Uterus (tissue), 4 donors: ENCODE measurements around the gene NAV2. TPM values are rescaled to one million over a fixed set of nuclear protein-coding genes. Genes with fewer than 3 reads are reported as not detected.
A peak's percentile ranks its signal among the peaks of the same experiment; 100 is the strongest.

Source experiments
- DNase-seq, 2 donors: peaks; one replicate each; pipeline ENCODE4 v3.0.0-alpha.2; 2019 to 2020
- H3K27ac ChIP-seq, 2 donors: fragments of 200-600 bp; sonication (generic); 1 replicate in 1 of 2; 2 replicates in 1 of 2; pipeline ENCODE4 v1.5.1; 2016 to 2018
- H3K27me3 ChIP-seq, 2 donors: fragments of 200-600 bp; sonication (generic); one replicate each; pipeline ENCODE4 v1.5.1; 2018 to 2019; ENCODE audit warnings: control low read depth in 1 of 2
- H3K36me3 ChIP-seq, 2 donors: fragments of 200-600 bp; sonication (generic); one replicate each; pipeline ENCODE4 v1.5.1; 2019; ENCODE audit warnings: control low read depth in 1 of 2
- H3K4me1 ChIP-seq, 2 donors: fragments of 200-600 bp; sonication (generic); one replicate each; pipeline ENCODE4 v1.5.1; 2018 to 2019; ENCODE audit warnings: control low read depth in 1 of 2
- H3K4me3 ChIP-seq, 2 donors: fragments of 200-600 bp; sonication (generic); 1 replicate in 1 of 2; 2 replicates in 1 of 2; pipeline ENCODE4 v1.5.1; 2018 to 2019; ENCODE audit warnings: mild to moderate bottlenecking in 1 of 2
- H3K9me3 ChIP-seq, 2 donors: fragments of 200-600 bp; sonication (generic); one replicate each; pipeline ENCODE4 v1.5.1; 2019; ENCODE audit warnings: control low read depth in 1 of 2
- POLR2A ChIP-seq, 2 donors: fragments of 450-650 bp; IDR thresholded peaks; one replicate each; pipeline ENCODE4 v1.6.1; 2016; ENCODE audit warnings: antibody characterized with exemption in 2 of 2, mild to moderate bottlenecking in 1 of 2, moderate library complexity in 1 of 2
- intact Hi-C: fragments of 100-400 bp; cut with DNase I; formaldehyde crosslinking; loops from one replicate; pipeline ENCODE4 v1.15.1; 2023; ENCODE audit warnings: low total_unique reads
- total RNA-seq, 4 donors: library from RNA; depleted of rRNA in 3 of 4; stranded (reverse); fragments of >200 nt in 3 of 4; gene quantifications; one replicate each; pipeline versions ENCODE4 v1.1.0 to v1.2.4, GENCODE V29; 2014 to 2023
- TF ChIP-seq, protein P1 (sequence below), 4 experiments: fragments of 200-600 bp in 2 of 4; fragments of 450-650 bp in 2 of 4; sonication (generic) in 2 of 4; IDR thresholded peaks; one replicate each; pipeline ENCODE4 v1.5.1; 2016 to 2019; ENCODE audit warnings: antibody characterized with exemption in 4 of 4, mild to moderate bottlenecking in 2 of 4, moderate library complexity in 1 of 4
- donor health status: DM: yes; HTN: yes; CAD: no.

Gene NAV2
- total RNA-seq, 4 donors from 2014 or later: 2.6 to 31.6 (median 5.7) TPM

- TF ChIP-seq POLR2A (IDR thresholded peaks at IDR 0.05): no peak
- TF ChIP-seq, protein P1, sequence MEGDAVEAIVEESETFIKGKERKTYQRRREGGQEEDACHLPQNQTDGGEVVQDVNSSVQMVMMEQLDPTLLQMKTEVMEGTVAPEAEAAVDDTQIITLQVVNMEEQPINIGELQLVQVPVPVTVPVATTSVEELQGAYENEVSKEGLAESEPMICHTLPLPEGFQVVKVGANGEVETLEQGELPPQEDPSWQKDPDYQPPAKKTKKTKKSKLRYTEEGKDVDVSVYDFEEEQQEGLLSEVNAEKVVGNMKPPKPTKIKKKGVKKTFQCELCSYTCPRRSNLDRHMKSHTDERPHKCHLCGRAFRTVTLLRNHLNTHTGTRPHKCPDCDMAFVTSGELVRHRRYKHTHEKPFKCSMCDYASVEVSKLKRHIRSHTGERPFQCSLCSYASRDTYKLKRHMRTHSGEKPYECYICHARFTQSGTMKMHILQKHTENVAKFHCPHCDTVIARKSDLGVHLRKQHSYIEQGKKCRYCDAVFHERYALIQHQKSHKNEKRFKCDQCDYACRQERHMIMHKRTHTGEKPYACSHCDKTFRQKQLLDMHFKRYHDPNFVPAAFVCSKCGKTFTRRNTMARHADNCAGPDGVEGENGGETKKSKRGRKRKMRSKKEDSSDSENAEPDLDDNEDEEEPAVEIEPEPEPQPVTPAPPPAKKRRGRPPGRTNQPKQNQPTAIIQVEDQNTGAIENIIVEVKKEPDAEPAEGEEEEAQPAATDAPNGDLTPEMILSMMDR (IDR thresholded peaks at IDR 0.05): no peak
Observed at GRCh38 chr11:19996571-19996970, 283.9 kb downstream of the NAV2 start.

DNA sequence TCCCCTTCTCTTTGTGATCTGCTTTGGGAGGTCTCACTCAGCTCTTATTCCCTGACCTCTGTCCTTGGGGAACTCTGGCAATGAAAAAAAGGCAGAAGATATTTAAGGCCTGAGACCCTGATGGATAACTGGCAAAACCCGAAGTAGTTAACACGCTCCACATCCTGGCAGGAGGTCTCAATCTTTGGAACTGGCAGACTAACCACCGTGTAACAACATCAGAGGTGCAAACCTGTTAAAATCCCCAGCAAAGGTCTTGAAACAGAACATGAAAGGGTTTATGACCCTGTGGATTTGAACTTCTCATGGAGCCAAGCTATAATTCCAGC is 287.3 kb downstream of the NAV2 start:
- intact Hi-C loops: no loop called here
- Histone ChIP-seq H3K27me3 (no peaks in the 10 kb centered on the region), H3K27ac (peak overlapping the region in 1 of 2 donors; percentile 31), H3K4me3 (no peak overlapping the region), H3K4me1 (no peaks in the 10 kb centered on the region), H3K36me3 (no peaks in the 10 kb centered on the region), H3K9me3 (no peaks in the 10 kb centered on the region)
- TF ChIP-seq, protein P1 (IDR thresholded peaks at IDR 0.05): no peak
- TF ChIP-seq POLR2A (IDR thresholded peaks at IDR 0.05): no peak
- no peak for DNase-seq

More at GRCh38 chr11:19996571-19996970, 283.9 kb downstream of the NAV2 start:
- no peak for DNase-seq
- H3K27ac ChIP-seq: peak overlapping the region in 1 of 2 donors; percentile 55
- intact Hi-C loops: no loop called here
- H3K4me1 ChIP-seq: no peaks in the 10 kb centered on the region
- no peak overlapping the region for H3K4me3 ChIP-seq
- H3K9me3 ChIP-seq: no peaks in the 10 kb centered on the region
- no peaks in the 10 kb centered on the region for H3K27me3 ChIP-seq
- no peaks in the 10 kb centered on the region for H3K36me3 ChIP-seq

DNA sequence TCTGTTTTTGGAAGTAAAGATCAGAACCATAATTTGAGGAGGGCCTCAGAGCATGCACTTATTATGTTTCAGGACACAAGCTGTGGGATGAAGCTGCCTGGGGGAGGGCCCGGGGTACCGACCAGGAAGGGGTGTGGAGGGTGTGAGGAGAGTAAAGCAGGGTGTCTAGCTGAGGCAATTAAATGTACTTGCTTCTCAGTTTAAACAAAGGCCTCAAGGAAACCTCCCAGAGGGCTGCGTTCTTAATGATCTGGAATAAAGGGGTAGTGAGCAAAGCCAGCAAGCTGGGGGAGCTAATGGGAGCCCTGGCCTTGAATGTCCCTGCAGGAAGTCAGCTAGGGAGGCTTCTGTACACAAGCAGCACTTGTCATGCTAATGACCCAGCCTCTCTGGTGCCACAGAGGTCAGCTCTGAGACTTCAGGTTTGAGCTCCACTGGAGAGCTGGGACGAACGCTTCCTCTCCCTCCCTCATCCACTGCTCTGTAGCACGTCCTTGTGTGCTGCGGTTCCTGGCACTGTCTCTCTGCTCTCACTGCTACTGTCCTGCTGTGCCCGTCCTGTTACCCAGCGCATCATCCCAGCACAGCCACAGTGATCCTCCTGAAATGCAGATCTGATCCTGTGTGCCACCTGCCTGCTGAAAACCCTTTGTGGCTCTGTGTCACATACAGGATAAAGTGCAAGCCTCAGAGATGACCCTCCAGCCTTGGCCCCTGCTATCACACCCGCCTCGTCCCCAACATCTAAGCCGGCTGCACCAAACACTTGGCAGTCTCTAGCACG is 287.9 kb downstream of the NAV2 start:
- Histone ChIP-seq H3K36me3 (no peaks in the 10 kb centered on the region), H3K9me3 (no peaks in the 10 kb centered on the region), H3K4me3 (no peak overlapping the region), H3K27me3 (no peaks in the 10 kb centered on the region), H3K4me1 (no peaks in the 10 kb centered on the region), H3K27ac (peak overlapping the region; percentile 7 to 31)
- intact Hi-C loops: no loop called here
- no peak for DNase-seq
- TF ChIP-seq, protein P1 (IDR thresholded peaks at IDR 0.05): no peak
- no peak for TF ChIP-seq POLR2A (IDR thresholded peaks at IDR 0.05)

GRCh38 chr11:20002312-20003216 is 289.9 kb downstream of the NAV2 start:
- Histone ChIP-seq H3K27me3 (no peaks in the 10 kb centered on the region), H3K4me3 (no peak overlapping the region), H3K4me1 (no peaks in the 10 kb centered on the region), H3K36me3 (no peaks in the 10 kb centered on the region), H3K9me3 (no peaks in the 10 kb centered on the region), H3K27ac (no peak overlapping the region)
- intact Hi-C loops: no loop called here
- DNase-seq: no peak
- TF ChIP-seq, protein P1 (IDR thresholded peaks at IDR 0.05): no peak
- TF ChIP-seq POLR2A (IDR thresholded peaks at IDR 0.05): no peak

DNA sequence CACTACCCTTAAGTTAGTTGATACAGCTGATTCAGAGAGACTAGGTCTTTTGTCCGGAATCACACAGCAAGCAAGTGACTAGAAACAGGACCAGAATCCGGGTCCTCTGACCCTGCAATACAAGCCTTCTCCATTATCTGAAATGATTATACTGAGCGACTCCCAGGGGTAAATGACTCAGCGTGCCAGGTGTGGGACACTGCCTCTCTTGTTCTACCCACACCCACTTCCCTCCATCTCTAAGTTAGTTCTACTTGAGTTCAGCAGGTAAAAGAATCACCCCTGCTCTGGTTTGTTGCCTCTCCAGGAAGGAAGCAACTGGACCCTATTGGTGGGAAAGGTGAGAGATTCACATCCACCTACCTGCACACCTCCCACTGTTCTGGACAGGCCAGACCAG is 290.7 kb downstream of the NAV2 start:
- TF ChIP-seq, protein P1 (IDR thresholded peaks at IDR 0.05): no peak
- TF ChIP-seq POLR2A (IDR thresholded peaks at IDR 0.05): no peak
- intact Hi-C loops: no loop called here
- no peaks in the 10 kb centered on the region for H3K36me3 ChIP-seq
- H3K4me3 ChIP-seq: no peak overlapping the region
- no peaks in the 10 kb centered on the region for H3K9me3 ChIP-seq
- H3K27me3 ChIP-seq: no peaks in the 10 kb centered on the region
- no peak overlapping the region for H3K27ac ChIP-seq
- no peak for DNase-seq
- no peaks in the 10 kb centered on the region for H3K4me1 ChIP-seq
